ENCODE data around the gene TENT4B.
A peak's percentile ranks its signal among the peaks of the same experiment; 100 is the strongest.

The TENT4B gene

GRCh38 chr16:50256604-50257003 lies 103.5 kb downstream of the TENT4B start:
- TF ChIP-seq ZFX (IDR thresholded peaks at IDR 0.05), result no peak
- TF ChIP-seq, protein P1, sequence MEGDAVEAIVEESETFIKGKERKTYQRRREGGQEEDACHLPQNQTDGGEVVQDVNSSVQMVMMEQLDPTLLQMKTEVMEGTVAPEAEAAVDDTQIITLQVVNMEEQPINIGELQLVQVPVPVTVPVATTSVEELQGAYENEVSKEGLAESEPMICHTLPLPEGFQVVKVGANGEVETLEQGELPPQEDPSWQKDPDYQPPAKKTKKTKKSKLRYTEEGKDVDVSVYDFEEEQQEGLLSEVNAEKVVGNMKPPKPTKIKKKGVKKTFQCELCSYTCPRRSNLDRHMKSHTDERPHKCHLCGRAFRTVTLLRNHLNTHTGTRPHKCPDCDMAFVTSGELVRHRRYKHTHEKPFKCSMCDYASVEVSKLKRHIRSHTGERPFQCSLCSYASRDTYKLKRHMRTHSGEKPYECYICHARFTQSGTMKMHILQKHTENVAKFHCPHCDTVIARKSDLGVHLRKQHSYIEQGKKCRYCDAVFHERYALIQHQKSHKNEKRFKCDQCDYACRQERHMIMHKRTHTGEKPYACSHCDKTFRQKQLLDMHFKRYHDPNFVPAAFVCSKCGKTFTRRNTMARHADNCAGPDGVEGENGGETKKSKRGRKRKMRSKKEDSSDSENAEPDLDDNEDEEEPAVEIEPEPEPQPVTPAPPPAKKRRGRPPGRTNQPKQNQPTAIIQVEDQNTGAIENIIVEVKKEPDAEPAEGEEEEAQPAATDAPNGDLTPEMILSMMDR (conservative IDR thresholded peaks at IDR 0.05), result no peak
- H3K27ac ChIP-seq, result no peak overlapping the region

DNA sequence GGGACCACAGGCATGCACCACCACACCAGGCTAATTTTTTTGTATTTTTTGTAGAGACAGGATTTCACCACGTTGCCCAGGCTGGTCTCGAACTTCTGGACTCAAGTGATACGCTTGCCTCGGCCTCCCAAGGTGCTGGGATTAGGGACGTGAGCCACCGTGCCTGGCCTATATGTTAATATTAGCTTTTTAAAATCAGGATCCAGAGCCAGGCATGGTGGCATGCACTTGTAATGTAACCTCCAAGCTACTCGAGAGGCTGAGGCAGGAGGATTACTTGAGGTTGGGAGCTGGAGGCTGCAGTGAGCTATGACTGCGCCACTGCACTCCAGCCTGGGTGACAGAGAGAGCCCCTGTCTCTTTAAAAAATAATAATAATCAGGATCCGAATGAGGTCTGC lies 104.8 kb downstream of the TENT4B start:
- H3K27ac ChIP-seq, result no peak overlapping the region
- TF ChIP-seq, protein P1 (conservative IDR thresholded peaks at IDR 0.05), result no peak
- no peak for TF ChIP-seq ZFX (IDR thresholded peaks at IDR 0.05)

- TF ChIP-seq, protein P1 (conservative IDR thresholded peaks at IDR 0.05), result no peak
- TF ChIP-seq ZFX (IDR thresholded peaks at IDR 0.05), result no peak
- H3K27ac ChIP-seq, result no peak overlapping the region
These were observed 106.5 kb downstream of the TENT4B start for GRCh38 chr16:50259334-50260205.

- TF ChIP-seq, protein P1 (conservative IDR thresholded peaks at IDR 0.05), result no peak
- TF ChIP-seq ZFX (IDR thresholded peaks at IDR 0.05), result no peak
- H3K27ac ChIP-seq, result no peak overlapping the region
These were observed 107.4 kb downstream of the TENT4B start for GRCh38 chr16:50260206-50261159.

DNA sequence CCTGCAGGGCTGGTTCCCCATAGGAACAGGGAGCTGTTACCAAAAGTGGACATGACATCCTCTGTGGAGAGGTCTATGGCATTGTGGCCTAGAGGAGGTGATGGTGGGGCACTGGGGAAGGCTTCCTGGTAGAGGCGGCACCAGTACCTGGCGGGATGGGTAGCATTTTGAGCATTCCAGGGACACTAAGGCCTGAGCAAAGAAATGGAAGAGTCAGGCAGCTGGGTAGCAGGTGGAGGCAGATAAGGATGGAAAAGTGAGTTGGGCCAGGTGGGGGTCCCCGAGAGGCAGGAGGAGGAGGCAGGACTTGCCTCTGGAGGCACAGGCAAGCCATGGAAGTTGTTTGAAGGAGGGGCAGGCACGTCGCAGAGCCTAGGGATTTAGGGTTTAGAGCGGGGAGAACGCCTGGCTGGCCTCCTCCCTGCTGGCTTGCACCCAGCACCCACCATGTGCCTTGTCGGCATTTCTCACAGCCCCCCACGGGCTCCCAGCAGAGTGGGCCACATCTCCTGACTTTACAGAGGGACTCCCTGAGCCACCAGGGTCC lies 108.1 kb downstream of the TENT4B start:
- peak overlapping the region; percentile 39 for H3K27ac ChIP-seq
- TF ChIP-seq, protein P1 (conservative IDR thresholded peaks at IDR 0.05), result no peak
- TF ChIP-seq ZFX (IDR thresholded peaks at IDR 0.05), result no peak

- peak overlapping the region; percentile 39 for H3K27ac ChIP-seq
- TF ChIP-seq, protein P1 (conservative IDR thresholded peaks at IDR 0.05), result no peak
- no peak for TF ChIP-seq ZFX (IDR thresholded peaks at IDR 0.05)
These were observed 108.7 kb downstream of the TENT4B start for GRCh38 chr16:50261707-50262235.

Measured in C4-2B (cell line).